ENCODE data around the gene CHTF18.

Gene CHTF18

DNA sequence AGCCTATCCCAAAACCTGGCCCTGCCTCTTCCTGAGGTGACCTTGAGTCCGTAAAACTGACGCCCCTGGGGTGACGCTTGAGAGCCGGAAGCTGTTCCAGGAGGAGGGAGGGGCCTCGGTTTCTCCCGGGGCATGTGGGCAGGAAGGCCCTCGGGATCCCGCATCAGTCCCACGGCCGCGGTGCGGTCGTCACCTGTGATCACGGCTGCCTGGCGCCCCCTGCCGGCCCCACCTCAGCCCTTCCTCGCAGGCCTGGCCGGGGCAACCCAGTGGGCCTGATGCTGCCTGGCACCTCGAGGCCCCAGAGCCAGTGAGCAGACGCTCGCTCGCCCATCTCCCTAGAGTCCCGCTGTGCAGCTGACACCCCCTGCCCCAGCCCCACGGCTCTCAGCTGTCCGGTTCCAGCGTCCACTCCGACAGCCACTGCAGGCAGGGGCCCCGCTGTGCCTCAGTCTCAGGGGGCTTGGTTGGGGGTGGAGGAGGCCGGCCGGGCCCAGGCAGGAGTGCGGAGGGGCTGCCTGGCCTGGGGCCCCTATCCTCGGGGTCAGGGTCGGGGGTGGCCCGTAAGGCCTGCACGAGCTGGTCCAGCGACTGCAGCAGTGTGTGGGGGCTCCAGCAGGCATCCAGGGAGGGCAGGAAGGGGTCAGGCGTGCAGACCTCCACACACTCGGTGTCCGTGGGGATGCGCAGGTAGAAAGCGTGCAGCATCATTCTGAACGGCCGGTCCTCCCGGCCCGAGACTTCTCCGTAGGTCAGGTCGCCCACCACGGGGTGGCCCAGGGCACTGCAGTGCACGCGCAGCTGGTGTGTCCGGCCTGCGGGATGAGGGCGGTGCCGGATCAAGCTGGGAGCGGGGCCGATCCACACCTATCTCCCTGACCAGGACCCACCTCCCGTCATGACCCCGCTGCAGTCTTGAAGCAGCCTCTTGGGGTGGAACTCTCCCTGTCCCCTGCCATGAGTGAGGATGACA lies 2.6 kb upstream of the CHTF18 start (continued):
- TF ChIP-seq, protein P1, sequence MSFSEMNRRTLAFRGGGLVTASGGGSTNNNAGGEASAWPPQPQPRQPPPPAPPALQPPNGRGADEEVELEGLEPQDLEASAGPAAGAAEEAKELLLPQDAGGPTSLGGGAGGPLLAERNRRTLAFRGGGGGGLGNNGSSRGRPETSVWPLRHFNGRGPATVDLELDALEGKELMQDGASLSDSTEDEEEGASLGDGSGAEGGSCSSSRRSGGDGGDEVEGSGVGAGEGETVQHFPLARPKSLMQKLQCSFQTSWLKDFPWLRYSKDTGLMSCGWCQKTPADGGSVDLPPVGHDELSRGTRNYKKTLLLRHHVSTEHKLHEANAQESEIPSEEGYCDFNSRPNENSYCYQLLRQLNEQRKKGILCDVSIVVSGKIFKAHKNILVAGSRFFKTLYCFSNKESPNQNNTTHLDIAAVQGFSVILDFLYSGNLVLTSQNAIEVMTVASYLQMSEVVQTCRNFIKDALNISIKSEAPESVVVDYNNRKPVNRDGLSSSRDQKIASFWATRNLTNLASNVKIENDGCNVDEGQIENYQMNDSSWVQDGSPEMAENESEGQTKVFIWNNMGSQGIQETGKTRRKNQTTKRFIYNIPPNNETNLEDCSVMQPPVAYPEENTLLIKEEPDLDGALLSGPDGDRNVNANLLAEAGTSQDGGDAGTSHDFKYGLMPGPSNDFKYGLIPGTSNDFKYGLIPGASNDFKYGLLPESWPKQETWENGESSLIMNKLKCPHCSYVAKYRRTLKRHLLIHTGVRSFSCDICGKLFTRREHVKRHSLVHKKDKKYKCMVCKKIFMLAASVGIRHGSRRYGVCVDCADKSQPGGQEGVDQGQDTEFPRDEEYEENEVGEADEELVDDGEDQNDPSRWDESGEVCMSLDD (tag by site-specific recombination; IDR thresholded peaks at IDR 0.05) = no peak
- TF ChIP-seq, protein P2, sequence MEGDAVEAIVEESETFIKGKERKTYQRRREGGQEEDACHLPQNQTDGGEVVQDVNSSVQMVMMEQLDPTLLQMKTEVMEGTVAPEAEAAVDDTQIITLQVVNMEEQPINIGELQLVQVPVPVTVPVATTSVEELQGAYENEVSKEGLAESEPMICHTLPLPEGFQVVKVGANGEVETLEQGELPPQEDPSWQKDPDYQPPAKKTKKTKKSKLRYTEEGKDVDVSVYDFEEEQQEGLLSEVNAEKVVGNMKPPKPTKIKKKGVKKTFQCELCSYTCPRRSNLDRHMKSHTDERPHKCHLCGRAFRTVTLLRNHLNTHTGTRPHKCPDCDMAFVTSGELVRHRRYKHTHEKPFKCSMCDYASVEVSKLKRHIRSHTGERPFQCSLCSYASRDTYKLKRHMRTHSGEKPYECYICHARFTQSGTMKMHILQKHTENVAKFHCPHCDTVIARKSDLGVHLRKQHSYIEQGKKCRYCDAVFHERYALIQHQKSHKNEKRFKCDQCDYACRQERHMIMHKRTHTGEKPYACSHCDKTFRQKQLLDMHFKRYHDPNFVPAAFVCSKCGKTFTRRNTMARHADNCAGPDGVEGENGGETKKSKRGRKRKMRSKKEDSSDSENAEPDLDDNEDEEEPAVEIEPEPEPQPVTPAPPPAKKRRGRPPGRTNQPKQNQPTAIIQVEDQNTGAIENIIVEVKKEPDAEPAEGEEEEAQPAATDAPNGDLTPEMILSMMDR (tag by site-specific recombination; IDR thresholded peaks at IDR 0.05) = peak; percentile 79
- no peak for TF ChIP-seq OVOL3 (tag by site-specific recombination; IDR thresholded peaks at IDR 0.05)
- TF ChIP-seq ZEB2 (tag by site-specific recombination; IDR thresholded peaks at IDR 0.05) = peak; percentile 53; the same call in 1 of the 2 replicates
- TF ChIP-seq, protein P3, sequence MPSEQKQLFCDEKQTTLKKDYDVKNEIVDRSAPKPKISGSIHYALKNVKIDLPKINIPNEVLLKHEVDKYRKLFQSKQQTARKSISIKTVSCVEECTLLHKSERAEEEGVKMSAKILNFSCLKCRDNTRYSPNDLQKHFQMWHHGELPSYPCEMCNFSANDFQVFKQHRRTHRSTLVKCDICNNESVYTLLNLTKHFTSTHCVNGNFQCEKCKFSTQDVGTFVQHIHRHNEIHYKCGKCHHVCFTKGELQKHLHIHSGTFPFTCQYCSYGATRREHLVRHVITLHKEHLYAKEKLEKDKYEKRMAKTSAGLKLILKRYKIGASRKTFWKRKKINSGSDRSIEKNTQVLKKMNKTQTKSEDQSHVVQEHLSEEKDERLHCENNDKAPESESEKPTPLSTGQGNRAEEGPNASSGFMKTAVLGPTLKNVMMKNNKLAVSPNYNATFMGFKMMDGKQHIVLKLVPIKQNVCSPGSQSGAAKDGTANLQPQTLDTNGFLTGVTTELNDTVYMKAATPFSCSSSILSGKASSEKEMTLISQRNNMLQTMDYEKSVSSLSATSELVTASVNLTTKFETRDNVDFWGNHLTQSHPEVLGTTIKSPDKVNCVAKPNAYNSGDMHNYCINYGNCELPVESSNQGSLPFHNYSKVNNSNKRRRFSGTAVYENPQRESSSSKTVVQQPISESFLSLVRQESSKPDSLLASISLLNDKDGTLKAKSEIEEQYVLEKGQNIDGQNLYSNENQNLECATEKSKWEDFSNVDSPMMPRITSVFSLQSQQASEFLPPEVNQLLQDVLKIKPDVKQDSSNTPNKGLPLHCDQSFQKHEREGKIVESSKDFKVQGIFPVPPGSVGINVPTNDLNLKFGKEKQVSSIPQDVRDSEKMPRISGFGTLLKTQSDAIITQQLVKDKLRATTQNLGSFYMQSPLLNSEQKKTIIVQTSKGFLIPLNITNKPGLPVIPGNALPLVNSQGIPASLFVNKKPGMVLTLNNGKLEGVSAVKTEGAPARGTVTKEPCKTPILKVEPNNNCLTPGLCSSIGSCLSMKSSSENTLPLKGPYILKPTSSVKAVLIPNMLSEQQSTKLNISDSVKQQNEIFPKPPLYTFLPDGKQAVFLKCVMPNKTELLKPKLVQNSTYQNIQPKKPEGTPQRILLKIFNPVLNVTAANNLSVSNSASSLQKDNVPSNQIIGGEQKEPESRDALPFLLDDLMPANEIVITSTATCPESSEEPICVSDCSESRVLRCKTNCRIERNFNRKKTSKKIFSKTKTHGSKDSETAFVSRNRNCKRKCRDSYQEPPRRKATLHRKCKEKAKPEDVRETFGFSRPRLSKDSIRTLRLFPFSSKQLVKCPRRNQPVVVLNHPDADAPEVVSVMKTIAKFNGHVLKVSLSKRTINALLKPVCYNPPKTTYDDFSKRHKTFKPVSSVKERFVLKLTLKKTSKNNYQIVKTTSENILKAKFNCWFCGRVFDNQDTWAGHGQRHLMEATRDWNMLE (tag by site-specific recombination; conservative IDR thresholded peaks at IDR 0.05; ENCODE audit: low read depth) = no peak
- peak; percentile 59 for TF ChIP-seq ZNF654 (tag by site-specific recombination; IDR thresholded peaks at IDR 0.05; ENCODE audit: low read depth)
- TF ChIP-seq, protein P4, sequence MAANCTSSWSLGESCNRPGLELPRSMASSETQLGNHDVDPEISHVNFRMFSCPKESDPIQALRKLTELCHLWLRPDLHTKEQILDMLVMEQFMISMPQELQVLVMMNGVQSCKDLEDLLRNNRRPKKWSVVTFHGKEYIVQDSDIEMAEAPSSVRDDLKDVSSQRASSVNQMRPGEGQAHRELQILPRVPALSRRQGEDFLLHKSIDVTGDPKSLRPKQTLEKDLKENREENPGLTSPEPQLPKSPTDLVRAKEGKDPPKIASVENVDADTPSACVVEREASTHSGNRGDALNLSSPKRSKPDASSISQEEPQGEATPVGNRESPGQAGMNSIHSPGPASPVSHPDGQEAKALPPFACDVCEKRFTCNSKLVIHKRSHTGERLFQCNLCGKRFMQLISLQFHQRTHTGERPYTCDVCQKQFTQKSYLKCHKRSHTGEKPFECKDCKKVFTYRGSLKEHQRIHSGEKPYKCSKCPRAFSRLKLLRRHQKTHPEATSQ (tag by site-specific recombination; IDR thresholded peaks at IDR 0.05) = no peak
- peak; percentile 63; the same call in 1 of the 2 replicates for TF ChIP-seq ZFP37 (tag by site-specific recombination; IDR thresholded peaks at IDR 0.05)
- no peak for TF ChIP-seq ZNF701 (tag by site-specific recombination; IDR thresholded peaks at IDR 0.05)
- TF ChIP-seq, protein P5, sequence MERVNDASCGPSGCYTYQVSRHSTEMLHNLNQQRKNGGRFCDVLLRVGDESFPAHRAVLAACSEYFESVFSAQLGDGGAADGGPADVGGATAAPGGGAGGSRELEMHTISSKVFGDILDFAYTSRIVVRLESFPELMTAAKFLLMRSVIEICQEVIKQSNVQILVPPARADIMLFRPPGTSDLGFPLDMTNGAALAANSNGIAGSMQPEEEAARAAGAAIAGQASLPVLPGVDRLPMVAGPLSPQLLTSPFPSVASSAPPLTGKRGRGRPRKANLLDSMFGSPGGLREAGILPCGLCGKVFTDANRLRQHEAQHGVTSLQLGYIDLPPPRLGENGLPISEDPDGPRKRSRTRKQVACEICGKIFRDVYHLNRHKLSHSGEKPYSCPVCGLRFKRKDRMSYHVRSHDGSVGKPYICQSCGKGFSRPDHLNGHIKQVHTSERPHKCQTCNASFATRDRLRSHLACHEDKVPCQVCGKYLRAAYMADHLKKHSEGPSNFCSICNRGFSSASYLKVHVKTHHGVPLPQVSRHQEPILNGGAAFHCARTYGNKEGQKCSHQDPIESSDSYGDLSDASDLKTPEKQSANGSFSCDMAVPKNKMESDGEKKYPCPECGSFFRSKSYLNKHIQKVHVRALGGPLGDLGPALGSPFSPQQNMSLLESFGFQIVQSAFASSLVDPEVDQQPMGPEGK (tag by site-specific recombination; IDR thresholded peaks at IDR 0.05) = peak; percentile 38; the same call in 1 of the 2 replicates
- no peak for TF ChIP-seq RBAK (tag by site-specific recombination; IDR thresholded peaks at IDR 0.05)
- TF ChIP-seq ZBTB17 (tag by site-specific recombination; IDR thresholded peaks at IDR 0.05) = peak; percentile 43
- peak; percentile 45 for TF ChIP-seq SP2 (tag by site-specific recombination; IDR thresholded peaks at IDR 0.05)
- peak; percentile 50 for TF ChIP-seq ZFHX2 (tag by site-specific recombination; conservative IDR thresholded peaks at IDR 0.05)
- TF ChIP-seq, protein P6, sequence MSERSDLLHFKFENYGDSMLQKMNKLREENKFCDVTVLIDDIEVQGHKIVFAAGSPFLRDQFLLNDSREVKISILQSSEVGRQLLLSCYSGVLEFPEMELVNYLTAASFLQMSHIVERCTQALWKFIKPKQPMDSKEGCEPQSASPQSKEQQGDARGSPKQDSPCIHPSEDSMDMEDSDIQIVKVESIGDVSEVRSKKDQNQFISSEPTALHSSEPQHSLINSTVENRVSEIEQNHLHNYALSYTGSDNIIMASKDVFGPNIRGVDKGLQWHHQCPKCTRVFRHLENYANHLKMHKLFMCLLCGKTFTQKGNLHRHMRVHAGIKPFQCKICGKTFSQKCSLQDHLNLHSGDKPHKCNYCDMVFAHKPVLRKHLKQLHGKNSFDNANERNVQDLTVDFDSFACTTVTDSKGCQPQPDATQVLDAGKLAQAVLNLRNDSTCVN (tag by site-specific recombination; optimal IDR thresholded peaks at IDR 0.05) = peak; percentile 59
- TF ChIP-seq, protein P7, sequence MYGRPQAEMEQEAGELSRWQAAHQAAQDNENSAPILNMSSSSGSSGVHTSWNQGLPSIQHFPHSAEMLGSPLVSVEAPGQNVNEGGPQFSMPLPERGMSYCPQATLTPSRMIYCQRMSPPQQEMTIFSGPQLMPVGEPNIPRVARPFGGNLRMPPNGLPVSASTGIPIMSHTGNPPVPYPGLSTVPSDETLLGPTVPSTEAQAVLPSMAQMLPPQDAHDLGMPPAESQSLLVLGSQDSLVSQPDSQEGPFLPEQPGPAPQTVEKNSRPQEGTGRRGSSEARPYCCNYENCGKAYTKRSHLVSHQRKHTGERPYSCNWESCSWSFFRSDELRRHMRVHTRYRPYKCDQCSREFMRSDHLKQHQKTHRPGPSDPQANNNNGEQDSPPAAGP (tag by site-specific recombination; IDR thresholded peaks at IDR 0.05) = 0 out of 2 replicates have a peak, but pooled peaks have one; percentile 46
- no peak for TF ChIP-seq KLF16 (tag by site-specific recombination; IDR thresholded peaks at IDR 0.05)
- no peak for TF ChIP-seq ZXDB (tag by site-specific recombination; IDR thresholded peaks at IDR 0.05)
- TF ChIP-seq ZNF335 (tag by site-specific recombination; conservative IDR thresholded peaks at IDR 0.05) = peak; percentile 89
- TF ChIP-seq YY2 (tag by site-specific recombination; IDR thresholded peaks at IDR 0.05) = no peak
- TF ChIP-seq IKZF3 (tag by site-specific recombination; IDR thresholded peaks at IDR 0.05) = peak; percentile 72
- 0 out of 2 replicates have a peak, but pooled peaks have one; percentile 50 for TF ChIP-seq ZNF561 (tag by site-specific recombination; IDR thresholded peaks at IDR 0.05; ENCODE audit: borderline replicate concordance)
- peak; percentile 80 for TF ChIP-seq ZNF341 (tag by site-specific recombination; IDR thresholded peaks at IDR 0.05; ENCODE audit: low read depth)
